ENCODE data around the gene LAX1. TPM values are rescaled to one million over a fixed set of nuclear protein-coding genes. Genes with fewer than 3 reads are reported as not detected.

LAX1 gene
- polyA plus RNA-seq, 2 of the 4 experiments (the other 2 are of a cell fraction) = not detected

GRCh38 chr1:203733009-203733863, 31.7 kb upstream of the LAX1 start:
- Histone ChIP-seq H3K9me3 (no peaks in the 10 kb centered on the region), H3K4me3 (no peak overlapping the region), H3K4me1 (no peaks in the 10 kb centered on the region), H3K27ac (no peak overlapping the region), H3K4me2 (no peak overlapping the region)
- POLR2A ChIA-PET = no interaction called here
- FAIRE-seq = no peak
- no peak for DNase-seq (ENCODE audit: low read depth in 1 of 2, low spot score in 1 of 2)
- ATAC-seq = no peak
- TF ChIP-seq MAFK (IDR thresholded peaks at IDR 0.05; ENCODE audit: partially characterized antibody) = no peak
- no peak for TF ChIP-seq ZFP36 (IDR thresholded peaks at IDR 0.05; ENCODE audit: borderline replicate concordance, partially characterized antibody)
- TF ChIP-seq ZNF302 (CRISPR knock-in tag; IDR thresholded peaks at IDR 0.05) = no peak
- no peak for TF ChIP-seq PBX3 (IDR thresholded peaks at IDR 0.05)
- WGBS (ENCODE audit: missing lambda C conversion rate) = 81% methylated on average over 7 of the region's 7 CpGs
- CTCF ChIA-PET = interaction anchor here (0.9 to 2.1 kb wide), 3 partner anchors 9 to 734 kb away, joined by 3 to 5 read pairs (median 3); no protein-coding TSS in a partner anchor

GRCh38 chr1:203742436-203742835, 22.5 kb upstream of the LAX1 start:
- ChIA-PET POLR2A (no interaction called here), CTCF (interaction anchor here (1.4 kb wide), 2 partner anchors 21 to 255 kb away, joined by 3 to 4 read pairs; no protein-coding TSS in a partner anchor)
- WGBS (ENCODE audit: missing lambda C conversion rate) = 45% methylated on average over 3 of the region's 3 CpGs
- Histone ChIP-seq H3K4me1 (no peaks in the 10 kb centered on the region), H3K9me3 (no peaks in the 10 kb centered on the region), H3K27ac (no peak overlapping the region), H3K4me2 (no peak overlapping the region), H3K4me3 (no peak overlapping the region)
- FAIRE-seq = no peak
- no peak for DNase-seq (ENCODE audit: low read depth in 1 of 2, low spot score in 1 of 2)
- TF ChIP-seq FOXS1 (CRISPR knock-in tag; IDR thresholded peaks at IDR 0.05) = no peak
- no peak for TF ChIP-seq GATA3 (IDR thresholded peaks at IDR 0.05; ENCODE audit: borderline replicate concordance)
- no peak for TF ChIP-seq RCOR1 (IDR thresholded peaks at IDR 0.05; ENCODE audit: low read depth, low read length)
- TF ChIP-seq CTCF (IDR thresholded peaks at IDR 0.05) = no peak
- TF ChIP-seq CEBPB (IDR thresholded peaks at IDR 0.05) = no peak
- TF ChIP-seq MAFK (IDR thresholded peaks at IDR 0.05; ENCODE audit: partially characterized antibody) = no peak
- no peak for TF ChIP-seq CHD2 (IDR thresholded peaks at IDR 0.05; ENCODE audit: low read length, partially characterized antibody)
- no peak for TF ChIP-seq RARB (CRISPR knock-in tag; IDR thresholded peaks at IDR 0.05)
- no peak for TF ChIP-seq HMGXB4 (CRISPR knock-in tag; IDR thresholded peaks at IDR 0.05; ENCODE audit: borderline replicate concordance)
- TF ChIP-seq MAX (IDR thresholded peaks at IDR 0.05) = no peak
- no peak for TF ChIP-seq BHLHE40 (IDR thresholded peaks at IDR 0.05; ENCODE audit: low read depth, low read length)
- no peak for TF ChIP-seq RFX5 (IDR thresholded peaks at IDR 0.05)
- TF ChIP-seq HEYL (CRISPR knock-in tag; IDR thresholded peaks at IDR 0.05) = no peak
- TF ChIP-seq NPAS2 (CRISPR knock-in tag; IDR thresholded peaks at IDR 0.05; ENCODE audit: borderline replicate concordance) = no peak
- TF ChIP-seq ZSCAN20 (CRISPR knock-in tag; IDR thresholded peaks at IDR 0.05) = no peak
- no peak for TF ChIP-seq CBX8 (IDR thresholded peaks at IDR 0.05)
- no peak for ATAC-seq
